ENCODE measurements around the gene SIL1.

SIL1 gene

DNA sequence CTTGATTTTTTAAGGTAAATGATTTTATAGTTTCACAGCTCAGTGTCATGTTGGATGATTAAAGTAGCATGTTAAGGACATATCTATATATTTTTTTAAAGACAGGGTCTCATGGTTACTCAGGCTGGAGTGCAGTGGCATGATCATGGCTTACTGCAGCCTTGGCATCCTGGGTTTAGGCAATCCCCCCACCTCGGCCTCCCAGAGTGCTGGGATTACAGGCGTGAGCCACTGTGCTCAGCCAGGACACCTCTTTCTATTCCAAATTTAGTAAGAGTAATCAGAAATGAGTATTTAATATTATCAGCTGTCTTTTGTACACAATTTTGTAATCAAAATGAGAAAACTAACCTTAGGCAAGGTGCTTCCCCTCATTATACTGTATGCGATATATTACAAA, 284.4 kb downstream of the SIL1 start:
- DNase-seq (ENCODE audit: low spot score) = no peak
- H3K4me3 ChIP-seq = no peak overlapping the region
- no peak overlapping the region for H3K27ac ChIP-seq
- TF ChIP-seq, protein P1, sequence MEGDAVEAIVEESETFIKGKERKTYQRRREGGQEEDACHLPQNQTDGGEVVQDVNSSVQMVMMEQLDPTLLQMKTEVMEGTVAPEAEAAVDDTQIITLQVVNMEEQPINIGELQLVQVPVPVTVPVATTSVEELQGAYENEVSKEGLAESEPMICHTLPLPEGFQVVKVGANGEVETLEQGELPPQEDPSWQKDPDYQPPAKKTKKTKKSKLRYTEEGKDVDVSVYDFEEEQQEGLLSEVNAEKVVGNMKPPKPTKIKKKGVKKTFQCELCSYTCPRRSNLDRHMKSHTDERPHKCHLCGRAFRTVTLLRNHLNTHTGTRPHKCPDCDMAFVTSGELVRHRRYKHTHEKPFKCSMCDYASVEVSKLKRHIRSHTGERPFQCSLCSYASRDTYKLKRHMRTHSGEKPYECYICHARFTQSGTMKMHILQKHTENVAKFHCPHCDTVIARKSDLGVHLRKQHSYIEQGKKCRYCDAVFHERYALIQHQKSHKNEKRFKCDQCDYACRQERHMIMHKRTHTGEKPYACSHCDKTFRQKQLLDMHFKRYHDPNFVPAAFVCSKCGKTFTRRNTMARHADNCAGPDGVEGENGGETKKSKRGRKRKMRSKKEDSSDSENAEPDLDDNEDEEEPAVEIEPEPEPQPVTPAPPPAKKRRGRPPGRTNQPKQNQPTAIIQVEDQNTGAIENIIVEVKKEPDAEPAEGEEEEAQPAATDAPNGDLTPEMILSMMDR (IDR thresholded peaks at IDR 0.05) = no peak

DNA sequence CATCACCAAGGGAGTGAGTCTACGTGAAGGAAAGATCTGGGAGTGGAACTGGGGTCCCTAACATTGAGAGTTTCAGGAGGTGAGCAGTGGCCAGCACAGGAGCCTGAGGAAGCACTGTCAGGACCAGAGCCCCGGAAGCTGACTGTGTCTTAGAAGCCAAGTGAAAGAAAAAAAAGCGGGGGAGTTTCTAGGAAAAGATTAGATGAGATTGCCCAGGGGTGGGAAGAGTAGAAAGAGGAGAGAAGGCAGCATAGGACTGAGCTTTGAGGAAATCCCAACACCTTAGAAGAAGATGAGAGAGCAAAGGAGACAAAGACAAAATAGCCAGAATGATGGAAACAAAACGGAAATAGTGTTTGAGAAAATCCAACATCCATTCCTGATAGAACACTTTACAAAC, 286.1 kb downstream of the SIL1 start:
- DNase-seq (ENCODE audit: low spot score) = no peak
- TF ChIP-seq, protein P1 (IDR thresholded peaks at IDR 0.05) = no peak
- H3K27ac ChIP-seq = no peak overlapping the region
- no peak overlapping the region for H3K4me3 ChIP-seq

DNA sequence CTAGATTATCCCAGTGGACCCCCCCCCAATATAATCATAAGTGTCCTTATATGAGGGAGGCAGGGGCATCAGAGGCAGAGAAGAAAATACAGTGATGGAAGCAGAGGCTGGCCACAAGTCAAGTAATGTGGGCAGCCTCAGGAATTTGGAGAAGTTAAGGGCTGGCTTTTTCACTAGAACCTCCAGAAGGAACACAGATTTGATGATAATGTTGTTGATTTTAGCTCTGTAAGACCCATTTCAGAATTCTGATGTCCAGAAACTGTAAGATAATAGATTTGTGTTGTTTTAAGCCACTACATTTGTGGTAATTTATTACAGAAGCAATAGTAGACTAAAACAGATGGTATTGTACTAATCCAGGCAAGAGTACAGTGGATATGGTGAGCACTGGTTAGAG, 286.7 kb downstream of the SIL1 start:
- TF ChIP-seq, protein P1 (IDR thresholded peaks at IDR 0.05) = no peak
- Histone ChIP-seq H3K4me3 (no peak overlapping the region), H3K27ac (no peak overlapping the region)
- no peak for DNase-seq (ENCODE audit: low spot score)

DNA sequence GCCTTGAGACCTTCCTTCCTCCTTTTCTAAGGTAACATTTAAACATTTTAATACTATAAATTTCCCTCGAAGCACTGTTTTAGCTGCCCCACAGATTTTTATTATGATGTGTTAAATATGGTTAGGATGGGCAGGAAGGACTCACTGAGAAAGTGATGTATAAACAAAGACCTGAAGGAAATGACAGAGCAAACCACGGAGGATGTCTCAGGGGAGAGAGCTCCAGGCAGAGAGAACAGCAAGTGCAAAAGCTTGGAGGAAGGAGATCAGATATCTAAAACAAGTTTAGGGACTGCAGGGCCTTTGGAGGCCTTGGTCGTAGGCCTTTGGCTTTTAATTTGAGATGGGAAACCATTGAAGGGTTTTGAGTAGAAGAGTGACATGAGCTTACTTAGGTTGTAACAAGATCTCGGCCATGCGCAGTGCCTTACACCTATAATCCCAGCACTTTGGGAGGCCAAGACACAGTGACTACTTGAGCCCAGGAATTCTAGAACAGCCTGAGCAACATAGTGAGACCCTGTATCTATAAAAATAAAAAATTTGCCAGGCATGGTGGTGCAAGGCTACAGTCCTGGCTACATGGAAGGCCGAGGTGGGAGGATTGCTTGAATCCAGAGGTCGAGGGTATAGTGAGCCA, 287.5 kb downstream of the SIL1 start:
- TF ChIP-seq, protein P1 (IDR thresholded peaks at IDR 0.05) = no peak

DNA sequence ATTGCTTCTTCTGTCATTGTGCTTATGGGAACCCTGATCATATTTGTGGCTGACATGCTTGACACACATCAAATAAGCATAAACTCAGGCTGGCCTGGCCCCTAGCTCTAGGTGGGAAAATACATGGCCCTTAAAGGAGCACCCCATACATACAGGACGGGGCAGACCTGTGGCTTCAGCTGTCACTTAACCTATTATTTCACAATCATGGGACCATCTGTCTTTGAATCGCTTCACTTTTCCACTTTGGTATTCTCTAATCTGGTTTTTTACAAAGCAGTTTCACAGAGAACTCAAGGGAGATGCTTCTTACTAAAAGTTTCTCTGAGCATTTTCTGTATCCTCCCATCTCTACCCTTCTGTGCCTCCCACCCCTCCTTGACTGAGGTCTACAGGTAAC, 288.4 kb downstream of the SIL1 start:
- Histone ChIP-seq H3K4me3 (no peak overlapping the region), H3K27ac (no peak overlapping the region)
- TF ChIP-seq, protein P1 (IDR thresholded peaks at IDR 0.05) = no peak
- DNase-seq (ENCODE audit: low spot score) = no peak

More for the DNA sequence above, 287.5 kb downstream of the SIL1 start:
- Histone ChIP-seq H3K27ac (no peak overlapping the region), H3K4me3 (no peak overlapping the region)
- DNase-seq (ENCODE audit: low spot score) = no peak

DNA sequence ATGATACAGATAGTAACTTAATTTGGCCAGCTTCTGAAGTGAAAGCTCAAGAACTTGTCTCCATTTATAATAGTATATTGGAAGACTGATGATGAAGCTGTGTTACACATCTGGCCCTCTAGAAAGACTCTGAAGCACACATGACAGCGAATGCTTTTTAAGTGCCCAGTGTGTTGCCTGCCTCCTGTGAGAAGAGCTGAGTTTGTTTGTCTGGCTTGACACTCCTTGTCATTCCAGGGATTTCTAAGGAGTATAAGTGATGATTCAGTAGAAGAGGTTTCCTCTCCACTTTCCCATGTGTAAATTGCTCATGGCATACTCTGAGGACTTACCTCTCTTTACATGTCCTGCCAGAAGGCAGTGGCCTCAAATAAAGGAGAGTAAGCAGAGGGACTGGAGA, 292.6 kb downstream of the SIL1 start:
- no peak for DNase-seq (ENCODE audit: low spot score)
- no peak overlapping the region for H3K4me3 ChIP-seq
- no peak overlapping the region for H3K27ac ChIP-seq
- TF ChIP-seq, protein P1 (IDR thresholded peaks at IDR 0.05) = no peak

DNA sequence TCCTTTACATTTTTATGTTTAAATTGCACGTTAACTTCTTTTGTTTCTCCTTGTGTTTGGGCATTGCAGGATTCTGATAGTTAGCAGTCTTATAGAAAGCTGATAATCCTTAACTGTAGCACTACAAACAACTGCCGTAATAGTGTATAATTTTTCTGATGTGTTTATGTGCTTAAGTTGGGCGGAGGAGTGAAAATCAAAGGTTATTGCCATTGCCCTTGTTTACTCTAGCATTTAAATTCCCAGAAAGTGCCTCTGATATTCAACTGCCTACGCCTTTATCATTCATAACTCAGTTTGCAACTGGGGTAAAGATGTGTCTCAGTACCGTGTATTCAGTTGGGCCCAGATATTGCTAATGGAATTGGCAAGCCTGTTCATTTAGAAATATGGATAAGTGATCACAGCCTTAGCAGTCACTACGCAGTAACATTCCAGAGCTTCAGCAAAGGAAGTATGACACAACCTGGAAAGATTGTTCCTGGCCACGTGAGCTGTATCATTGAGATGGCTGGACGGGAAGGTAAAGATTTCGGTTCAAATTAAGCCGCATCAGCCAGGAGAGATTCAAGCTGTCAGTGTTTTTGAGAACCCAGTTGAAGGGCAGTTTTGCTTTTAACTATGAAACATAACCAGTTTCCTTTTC, 294.9 kb downstream of the SIL1 start:
- H3K4me3 ChIP-seq = no peak overlapping the region
- H3K27ac ChIP-seq = no peak overlapping the region
- TF ChIP-seq, protein P1 (IDR thresholded peaks at IDR 0.05) = no peak
- DNase-seq (ENCODE audit: low spot score) = no peak
